ENCODE data around the gene RDH13.

DNA sequence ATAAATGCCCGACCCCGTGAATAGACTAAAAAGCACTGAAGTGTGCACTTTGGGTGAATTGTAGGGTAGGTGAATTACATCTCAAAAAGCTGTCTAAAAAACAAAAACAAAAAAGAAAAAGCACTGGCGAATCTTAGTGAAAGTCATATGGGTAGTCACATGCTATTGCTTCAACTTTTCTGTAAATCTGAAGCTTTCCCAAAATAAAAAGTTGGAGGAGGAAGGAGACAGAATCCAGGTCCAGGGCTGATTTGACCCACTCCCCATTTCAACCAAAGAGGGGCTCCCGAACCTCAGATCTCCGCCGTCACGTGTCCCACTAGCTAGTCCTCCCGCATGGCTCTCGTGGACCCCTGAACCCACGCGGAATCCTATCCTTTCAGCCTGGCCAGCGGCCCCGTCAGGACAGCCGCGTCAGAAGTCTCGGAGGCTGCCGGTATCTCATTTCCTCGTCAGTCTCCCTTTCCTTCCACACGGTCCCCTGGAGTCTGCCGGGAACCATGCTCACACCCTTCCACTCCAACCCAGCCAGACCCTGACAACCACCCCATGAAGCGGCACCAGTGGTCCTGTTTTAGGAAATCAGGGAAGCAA is 48.4 kb upstream of the RDH13 start:
- TF ChIP-seq SP1 (IDR thresholded peaks at IDR 0.05; ENCODE audit: low read depth) (no peak), JUND (IDR thresholded peaks at IDR 0.05) (no peak), SRF (IDR thresholded peaks at IDR 0.05; ENCODE audit: low read depth) (no peak), CTCF (IDR thresholded peaks at IDR 0.05 in 2 of 3, conservative IDR thresholded peaks at IDR 0.05 in 1 of 3; ENCODE audit: borderline replicate concordance in 1 of 3, insufficient read depth in 1 of 3, low read depth in 2 of 3, low read length in 2 of 3) (no peak), POLR2A (IDR thresholded peaks at IDR 0.05; ENCODE audit: borderline replicate concordance, extremely low read depth, insufficient read depth, insufficient read length) (no peak), POLR2AphosphoS5 (IDR thresholded peaks at IDR 0.05; ENCODE audit: low read depth, low read length) (no peak), CEBPB (IDR thresholded peaks at IDR 0.05; ENCODE audit: low read depth) (no peak), RAD21 (IDR thresholded peaks at IDR 0.05; ENCODE audit: low read depth) (no peak)
- TF ChIP-seq, protein P1, sequence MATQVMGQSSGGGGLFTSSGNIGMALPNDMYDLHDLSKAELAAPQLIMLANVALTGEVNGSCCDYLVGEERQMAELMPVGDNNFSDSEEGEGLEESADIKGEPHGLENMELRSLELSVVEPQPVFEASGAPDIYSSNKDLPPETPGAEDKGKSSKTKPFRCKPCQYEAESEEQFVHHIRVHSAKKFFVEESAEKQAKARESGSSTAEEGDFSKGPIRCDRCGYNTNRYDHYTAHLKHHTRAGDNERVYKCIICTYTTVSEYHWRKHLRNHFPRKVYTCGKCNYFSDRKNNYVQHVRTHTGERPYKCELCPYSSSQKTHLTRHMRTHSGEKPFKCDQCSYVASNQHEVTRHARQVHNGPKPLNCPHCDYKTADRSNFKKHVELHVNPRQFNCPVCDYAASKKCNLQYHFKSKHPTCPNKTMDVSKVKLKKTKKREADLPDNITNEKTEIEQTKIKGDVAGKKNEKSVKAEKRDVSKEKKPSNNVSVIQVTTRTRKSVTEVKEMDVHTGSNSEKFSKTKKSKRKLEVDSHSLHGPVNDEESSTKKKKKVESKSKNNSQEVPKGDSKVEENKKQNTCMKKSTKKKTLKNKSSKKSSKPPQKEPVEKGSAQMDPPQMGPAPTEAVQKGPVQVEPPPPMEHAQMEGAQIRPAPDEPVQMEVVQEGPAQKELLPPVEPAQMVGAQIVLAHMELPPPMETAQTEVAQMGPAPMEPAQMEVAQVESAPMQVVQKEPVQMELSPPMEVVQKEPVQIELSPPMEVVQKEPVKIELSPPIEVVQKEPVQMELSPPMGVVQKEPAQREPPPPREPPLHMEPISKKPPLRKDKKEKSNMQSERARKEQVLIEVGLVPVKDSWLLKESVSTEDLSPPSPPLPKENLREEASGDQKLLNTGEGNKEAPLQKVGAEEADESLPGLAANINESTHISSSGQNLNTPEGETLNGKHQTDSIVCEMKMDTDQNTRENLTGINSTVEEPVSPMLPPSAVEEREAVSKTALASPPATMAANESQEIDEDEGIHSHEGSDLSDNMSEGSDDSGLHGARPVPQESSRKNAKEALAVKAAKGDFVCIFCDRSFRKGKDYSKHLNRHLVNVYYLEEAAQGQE (IDR thresholded peaks at IDR 0.05; ENCODE audit: low read depth) = no peak

Measured in HCT116 (cell line).